GM12892 (cell line): ENCODE data around the gene C10orf67.

Experiments
- DNase-seq: peaks from one replicate; pipeline ENCODE4 v3.0.0; 2011; ENCODE audit not compliant: insufficient read length
- FAIRE-seq: peaks from 2 replicates; lab custom pipeline; 2011; peaks lifted over from hg19 to GRCh38; lab: Jason Lieb, UNC
- POLR2A ChIP-seq: IDR thresholded peaks from 2 replicates; pipeline ENCODE4 v1.6.1; 2011; ENCODE audit warnings: low read depth, low read length, control low read depth
- POLR2AphosphoS5 ChIP-seq: IDR thresholded peaks from 2 replicates; pipeline ENCODE4 v1.6.1; 2011; ENCODE audit warnings: low read depth, low read length, control low read depth
- TAF1 ChIP-seq: IDR thresholded peaks from 2 replicates; pipeline ENCODE4 v1.6.1; 2011; ENCODE audit warnings: low read depth, mild to moderate bottlenecking, control low read depth, low read length, borderline replicate concordance

Gene C10orf67

DNA sequence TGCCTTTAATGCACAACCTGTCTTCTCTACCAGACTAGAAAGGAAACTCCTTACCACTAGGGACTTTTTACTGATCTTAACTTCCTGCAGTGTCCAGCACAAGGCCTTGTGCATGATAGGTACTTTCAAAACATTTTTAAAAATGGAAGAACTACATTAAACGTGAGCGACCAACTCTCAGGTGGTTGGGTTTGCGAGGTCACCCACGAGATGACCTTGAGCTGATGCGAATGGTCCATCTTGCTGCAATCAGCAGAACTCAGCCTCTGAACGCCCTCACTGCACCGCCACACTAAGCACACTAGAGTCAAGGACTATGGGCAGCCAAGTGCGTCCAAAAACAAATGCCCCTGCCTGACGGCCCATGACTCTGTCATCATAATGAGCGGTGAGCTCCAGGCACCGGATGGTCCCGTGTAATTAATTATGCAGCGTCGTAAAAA lies 187.3 kb downstream of the C10orf67 start:
- FAIRE-seq (peak; percentile 81), DNase-seq (no peak)
- TF ChIP-seq POLR2AphosphoS5 (no peak), POLR2A (no peak), TAF1 (no peak)

DNA sequence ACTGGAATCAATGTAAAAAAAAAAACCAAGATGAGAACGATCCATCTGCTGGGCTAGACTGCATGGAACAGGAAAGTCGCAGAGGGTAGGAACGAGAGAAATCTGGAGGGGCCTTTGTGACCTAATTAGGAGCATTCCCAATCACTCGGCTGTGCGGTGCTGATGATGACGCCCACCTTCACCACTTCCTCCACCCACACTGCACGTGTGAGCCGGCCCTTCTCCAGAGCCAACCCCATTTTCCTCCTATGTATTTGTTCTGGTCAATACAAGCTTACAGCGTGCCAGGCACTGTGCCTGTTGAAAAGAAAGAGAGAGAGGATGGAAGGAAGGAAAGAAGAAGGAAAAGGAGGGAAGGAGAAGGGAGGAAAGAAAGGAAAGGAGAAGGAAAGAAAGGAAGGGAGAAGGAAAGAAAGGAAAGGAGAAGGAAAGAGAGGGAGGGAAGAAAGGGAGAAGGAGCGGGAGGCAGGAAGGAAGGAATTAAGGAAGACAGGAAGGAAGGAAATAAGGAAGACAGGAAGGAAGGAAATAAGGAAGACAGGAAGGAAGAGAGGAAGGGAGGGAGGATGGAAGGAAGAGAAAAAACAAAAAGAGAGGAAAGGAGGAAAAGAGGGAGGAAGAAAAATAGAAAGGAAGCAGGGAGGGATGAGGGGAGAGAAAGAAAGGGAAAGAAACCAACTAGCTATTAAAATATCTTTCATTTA lies 188.0 kb downstream of the C10orf67 start:
- no peak for DNase-seq
- FAIRE-seq, result no peak
- TF ChIP-seq POLR2AphosphoS5, result no peak
- no peak for TF ChIP-seq POLR2A
- TF ChIP-seq TAF1, result no peak

GRCh38 chr10:23155169-23155568 lies 189.4 kb downstream of the C10orf67 start:
- DNase-seq (no peak), FAIRE-seq (no peak)
- TF ChIP-seq POLR2AphosphoS5, result no peak
- TF ChIP-seq TAF1, result no peak
- no peak for TF ChIP-seq POLR2A
